ENCODE data around the gene PIM3. TPM values are rescaled to one million over a fixed set of nuclear protein-coding genes. Genes with fewer than 3 reads are reported as not detected.

Gene PIM3
- total RNA-seq, 2 donors from 2014 or later, result 54.0 to 112 TPM

- DNase-seq (ENCODE audit: low spot score), result peak; percentile 96
- TF ChIP-seq CTCF (IDR thresholded peaks at IDR 0.05), result no peak
- peaks cover 26 to 41% of the 10 kb centered on the region in 2 donors for H3K4me1 ChIP-seq (ENCODE audit: control insufficient read depth in 1 of 2, low read depth in 2 of 2)
These were observed 10.1 kb downstream of the PIM3 start for GRCh38 chr22:49970528-49971231.

GRCh38 chr22:49971232-49972162, 10.9 kb downstream of the PIM3 start:
- ATAC-seq (ENCODE audit: insufficient number of reproducible peaks, low FRiP score, low read depth), result peak; percentile 35
- no peaks in the 10 kb centered on the region for H3K9me3 ChIP-seq
- no peak for TF ChIP-seq CTCF (IDR thresholded peaks at IDR 0.05)
- peak overlapping the region; percentile 96 for H3K4me3 ChIP-seq
- H3K27ac ChIP-seq, result peak overlapping the region; percentile 68 to 82
- no peaks in the 10 kb centered on the region for H3K27me3 ChIP-seq (replicated peaks; ENCODE audit: insufficient read depth)
- H3K4me1 ChIP-seq (ENCODE audit: control insufficient read depth in 1 of 2, low read depth in 2 of 2), result peaks cover 22 to 34% of the 10 kb centered on the region in 2 donors
- peak; percentile 36 for DNase-seq (ENCODE audit: low spot score)
- no peaks in the 10 kb centered on the region for H3K36me3 ChIP-seq

More at GRCh38 chr22:49970528-49971231, 10.1 kb downstream of the PIM3 start:
- Histone ChIP-seq H3K36me3 (no peaks in the 10 kb centered on the region), H3K27me3 (replicated peaks; ENCODE audit: insufficient read depth) (no peaks in the 10 kb centered on the region), H3K27ac (peak overlapping the region; percentile 68 to 82), H3K9me3 (no peaks in the 10 kb centered on the region), H3K4me3 (peak overlapping the region; percentile 96)
- peak; percentile 85 for ATAC-seq (ENCODE audit: insufficient number of reproducible peaks, low FRiP score, low read depth)

- no peak for ATAC-seq (ENCODE audit: insufficient number of reproducible peaks, low FRiP score, low read depth)
- H3K4me1 ChIP-seq (ENCODE audit: control insufficient read depth in 1 of 2, low read depth in 2 of 2), result peaks cover 15 to 27% of the 10 kb centered on the region in 2 donors
These were observed 11.8 kb downstream of the PIM3 start for GRCh38 chr22:49972163-49973017.

GRCh38 chr22:49973018-49973961, 12.7 kb downstream of the PIM3 start:
- ATAC-seq (ENCODE audit: insufficient number of reproducible peaks, low FRiP score, low read depth), result no peak
- Histone ChIP-seq H3K9me3 (no peaks in the 10 kb centered on the region), H3K27ac (no peak overlapping the region), H3K36me3 (no peaks in the 10 kb centered on the region), H3K27me3 (replicated peaks; ENCODE audit: insufficient read depth) (no peaks in the 10 kb centered on the region), H3K4me1 (ENCODE audit: control insufficient read depth in 1 of 2, low read depth in 2 of 2) (peaks cover 10 to 22% of the 10 kb centered on the region in 2 donors), H3K4me3 (no peak overlapping the region)
- no peak for TF ChIP-seq CTCF (IDR thresholded peaks at IDR 0.05)
- DNase-seq (ENCODE audit: low spot score), result no peak

More at GRCh38 chr22:49972163-49973017, 11.8 kb downstream of the PIM3 start:
- Histone ChIP-seq H3K36me3 (no peaks in the 10 kb centered on the region), H3K27me3 (replicated peaks; ENCODE audit: insufficient read depth) (no peaks in the 10 kb centered on the region), H3K4me3 (peak overlapping the region; percentile 96), H3K27ac (no peak overlapping the region), H3K9me3 (no peaks in the 10 kb centered on the region)
- DNase-seq (ENCODE audit: low spot score), result peak; percentile 2
- no peak for TF ChIP-seq CTCF (IDR thresholded peaks at IDR 0.05)
